Ovary (tissue), 9 donors: Measurements from ENCODE around the gene LRP10. TPM values are rescaled to one million over a fixed set of nuclear protein-coding genes. Genes with fewer than 3 reads are reported as not detected.
"Not testable (repeated sequence)": the region's sequence is repeated elsewhere in the genome, so short reads cannot be mapped to it uniquely, and the experiment has no call there.

Source experiments
- DNase-seq, 5 donors: peaks; one replicate each; pipeline ENCODE4 v3.0.0-alpha.2; 2019 to 2020
- H3K27ac ChIP-seq, 2 donors: fragments of 200-600 bp; one replicate each; pipeline versions ENCODE4 v1.5.1 to v1.8.0; 2019 to 2022
- H3K27me3 ChIP-seq: fragments of 200-600 bp; one replicate; pipeline ENCODE4 v1.8.0; 2022
- H3K36me3 ChIP-seq: fragments of 200-600 bp; sonication (generic); one replicate; pipeline ENCODE4 v1.5.1; 2019
- H3K4me1 ChIP-seq: one replicate; pipeline ENCODE4 v1.8.1; 2013; ENCODE audit warnings: mild to moderate bottlenecking, moderate library complexity; ENCODE audit not compliant: insufficient read depth
- H3K4me3 ChIP-seq: fragments of 200-600 bp; sonication (generic); one replicate; pipeline ENCODE4 v1.5.1; 2017
- H3K9me3 ChIP-seq, 2 donors: fragments of 200-600 bp in 1 of 2; sonication (generic) in 1 of 2; one replicate each; pipeline versions ENCODE4 v1.5.1 to v1.8.1; 2013 to 2019; ENCODE audit warnings: mild to moderate bottlenecking in 1 of 2, moderate library complexity in 1 of 2
- CTCF ChIP-seq, 3 donors: fragments of 450-650 bp in 2 of 3; fragments of 200-600 bp in 1 of 3; IDR thresholded peaks; one replicate each; pipeline versions ENCODE4 v1.5.1 to v1.8.0; 2016 to 2022; ENCODE audit warnings: antibody characterized with exemption in 3 of 3, mild to moderate bottlenecking in 1 of 3
- EP300 ChIP-seq: sonication (generic); formaldehyde crosslinking; IDR thresholded peaks from one replicate; pipeline ENCODE4 v1.6.1; 2017; ENCODE audit warnings: antibody characterized with exemption
- POLR2A ChIP-seq: fragments of 450-650 bp; IDR thresholded peaks from one replicate; pipeline ENCODE4 v1.6.1; 2017; ENCODE audit warnings: antibody characterized with exemption, mild to moderate bottlenecking, moderate library complexity
- WGBS, 3 donors: extraction: QIAGEN DNeasy Blood & Tissue Kit in 1 of 3; methylation state at CpG; one replicate each; pipeline versions ENCODE4 v1.1.5 to v1.1.7; 2013 to 2017; 5-methylcytosine and 5-hydroxymethylcytosine counted together
- intact Hi-C, 4 donors: fragments of 100-400 bp; cut with DNase I; formaldehyde crosslinking; loops; one replicate each; pipeline versions ENCODE4 v1.11.0 to v1.15.1; 2022 to 2023
- polyA plus RNA-seq, 2 donors: library from polyadenylated mRNA; stranded (reverse); fragments of 200-250 nt in 1 of 2; fragments of 350-450 nt in 1 of 2; fragmentation: Illumina TruSeq in 1 of 2; extraction: RNeasy Lipid Tissue Mini Kit (QIAGEN cat#74804) in 1 of 2; gene quantifications; one replicate each; pipeline ENCODE4 v1.2.3, GENCODE V29; 2013 to 2014
- total RNA-seq, 7 donors: library from RNA; depleted of rRNA in 2 of 7; stranded (reverse); fragments of >200 nt in 2 of 7; fragmentation: NEBNext Ultra II Directional in 3 of 7; extraction: Animal tissue kit (Norgen Biotek cat#: 25700) in 3 of 7; gene quantifications; one replicate each; pipeline versions ENCODE4 v1.1.0 to v1.2.4, GENCODE V29; 2016 to 2023
- donor health status: DM: no; HTN: no; CAD: no; lungs with moderate emphysema.
- donor health status: DM: no; HTN: no; CAD: no.
- donor health status: Bipolar disorder and iron deficiency.
- donor health status: DM: yes; HTN: yes; CAD: no.
- donor health status: DM: no; HTN: no; CAD: no.
- donor health status: DM: yes; HTN: yes; CAD: no.

The LRP10 gene
- total and polyA plus RNA-seq, 9 donors: 32.4 to 122 (median 94.0) TPM

GRCh38 chr14:22847661-22848341, 23.7 kb upstream of the LRP10 start:
- H3K27me3 ChIP-seq: no peaks in the 10 kb centered on the region
- intact Hi-C loops: loop anchor here in 1 of 4 donors (10.0 kb wide), 1 partner anchor 283 kb away; no protein-coding TSS in a partner anchor
- no peaks in the 10 kb centered on the region for H3K9me3 ChIP-seq
- DNase-seq: peak in 3 of 5 donors; percentile 33 to 57 (median 45)
- H3K4me1 ChIP-seq: peaks cover 41% of the 10 kb centered on the region
- peak overlapping the region; percentile 96 to 97 for H3K27ac ChIP-seq
- no peak for TF ChIP-seq CTCF (IDR thresholded peaks at IDR 0.05)
- no peak for TF ChIP-seq EP300
- TF ChIP-seq POLR2A: no peak
- H3K4me3 ChIP-seq: no peak overlapping the region
- no peaks in the 10 kb centered on the region for H3K36me3 ChIP-seq
- WGBS, 3 donors: 11 to 14% (median 11%) methylated on average over 14 of the region's 14 CpGs

- peaks cover 42% of the 10 kb centered on the region for H3K4me1 ChIP-seq
- TF ChIP-seq CTCF (IDR thresholded peaks at IDR 0.05): peak in 2 of 3 donors; percentile 1 to 22
- no peak for TF ChIP-seq POLR2A
- no peak for TF ChIP-seq EP300
- DNase-seq: peak; percentile 88 to 94 (median 90)
- H3K27me3 ChIP-seq: no peaks in the 10 kb centered on the region
- no peaks in the 10 kb centered on the region for H3K36me3 ChIP-seq
- H3K27ac ChIP-seq: peak overlapping the region; percentile 96 to 97
- 1 to 3% (median 2%) methylated on average over 12 of the region's 12 CpGs for WGBS, 3 donors
- intact Hi-C loops: loop anchor here in 1 of 4 donors (10.0 kb wide), 1 partner anchor 284 kb away; no protein-coding TSS in a partner anchor
- peak overlapping the region; percentile 13 for H3K4me3 ChIP-seq
- no peaks in the 10 kb centered on the region for H3K9me3 ChIP-seq
Observed at GRCh38 chr14:22848351-22849164, 23.0 kb upstream of the LRP10 start.

GRCh38 chr14:22849212-22849819, 22.2 kb upstream of the LRP10 start:
- H3K4me1 ChIP-seq: peaks cover 42% of the 10 kb centered on the region
- no peak overlapping the region for H3K4me3 ChIP-seq
- no peak for TF ChIP-seq EP300
- TF ChIP-seq POLR2A: peak; percentile 33

GRCh38 chr14:22850944-22851764, 20.4 kb upstream of the LRP10 start:
- Histone ChIP-seq H3K27me3 (no peaks in the 10 kb centered on the region), H3K27ac (peak overlapping the region; percentile 96 to 97), H3K36me3 (no peaks in the 10 kb centered on the region), H3K4me1 (peaks cover 36% of the 10 kb centered on the region), H3K4me3 (no peak overlapping the region), H3K9me3 (no peaks in the 10 kb centered on the region)
- DNase-seq: peak; percentile 92 to 94 (median 94)
- TF ChIP-seq EP300 (no peak), POLR2A (no peak), CTCF (IDR thresholded peaks at IDR 0.05) (no peak)
- intact Hi-C loops: loop anchor here in 1 of 4 donors (10.0 kb wide), 1 partner anchor 286 kb away; no protein-coding TSS in a partner anchor
- 42 to 49% (median 46%) methylated on average over 9 of the region's 9 CpGs for WGBS, 3 donors

More at GRCh38 chr14:22849212-22849819, 22.2 kb upstream of the LRP10 start:
- 10 to 15% (median 10%) methylated on average over 19 of the region's 19 CpGs for WGBS, 3 donors
- no peaks in the 10 kb centered on the region for H3K27me3 ChIP-seq
- peak overlapping the region; percentile 96 to 97 for H3K27ac ChIP-seq
- H3K9me3 ChIP-seq: no peaks in the 10 kb centered on the region
- peak; percentile 81 to 87 (median 84) for DNase-seq
- H3K36me3 ChIP-seq: no peaks in the 10 kb centered on the region
- intact Hi-C loops: loop anchor here in 1 of 4 donors (10.0 kb wide), 1 partner anchor 285 kb away; no protein-coding TSS in a partner anchor

- DNase-seq, H3K4me3 ChIP-seq, H3K27me3 ChIP-seq, H3K36me3 ChIP-seq, H3K9me3 ChIP-seq: not testable (repeated sequence)
- H3K4me1 ChIP-seq: peaks cover 26% of the 10 kb centered on the region
- intact Hi-C loops: loop anchor here in 3 of 4 donors (2.0 to 10.0 kb wide), 3 partner anchors 15 to 287 kb away; partner anchors contain the start of gene MMP14 (in 2 of the 3)
- WGBS, 3 donors: 76 to 87% (median 84%) methylated on average over 10 to 12 of the region's 12 CpGs
- H3K27ac ChIP-seq: peak overlapping the region in 1 of 2 donors; percentile 96
Observed at GRCh38 chr14:22852178-22852577, 19.4 kb upstream of the LRP10 start.
